ENCODE data around the gene TSC22D1. TPM values are rescaled to one million over a fixed set of nuclear protein-coding genes. Genes with fewer than 3 reads are reported as not detected.
A peak's percentile ranks its signal among the peaks of the same experiment; 100 is the strongest.

TSC22D1 gene
- total RNA-seq, 1 experiment from 2014 or later, result 227 TPM

DNA sequence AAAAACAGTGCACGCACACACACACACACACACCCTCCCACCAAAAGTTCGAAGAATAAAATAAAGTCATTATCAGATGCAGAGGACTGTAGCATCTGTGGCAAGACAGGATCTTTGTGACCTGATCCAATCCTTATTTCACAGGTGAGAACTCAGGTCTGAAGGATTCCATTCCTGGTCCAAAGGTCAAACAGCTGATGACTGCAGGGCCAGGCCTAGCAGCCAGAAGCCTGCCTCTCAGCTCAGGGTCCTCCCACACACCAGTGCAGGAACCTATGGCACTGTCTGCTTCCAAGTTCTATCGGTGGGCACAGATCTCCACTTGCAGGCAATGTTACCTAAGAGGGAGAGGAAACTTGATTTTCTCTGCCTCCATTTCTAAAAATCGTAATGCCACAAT, 145.0 kb downstream of the TSC22D1 start:
- no peak for DNase-seq (ENCODE audit: low read depth)

DNA sequence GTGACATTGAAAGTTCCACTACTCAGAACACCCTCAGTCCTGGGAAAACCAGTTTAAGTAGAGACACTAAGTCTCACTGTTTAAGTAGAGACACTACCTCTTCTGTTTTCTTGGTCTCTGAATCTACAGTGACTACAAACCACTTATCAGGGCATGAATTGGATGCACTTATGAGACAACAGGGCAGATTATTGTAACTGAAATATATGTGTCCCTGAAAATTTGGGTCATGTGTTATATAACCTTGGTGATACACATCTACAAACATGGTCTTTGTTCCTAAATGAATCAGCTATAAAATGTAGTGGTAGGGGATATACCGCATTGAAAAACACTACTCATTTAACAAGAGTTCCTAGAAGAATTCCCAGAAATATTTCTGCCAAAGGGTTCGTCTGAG, 146.8 kb downstream of the TSC22D1 start:
- DNase-seq (ENCODE audit: low read depth), result peak; percentile 50

DNA sequence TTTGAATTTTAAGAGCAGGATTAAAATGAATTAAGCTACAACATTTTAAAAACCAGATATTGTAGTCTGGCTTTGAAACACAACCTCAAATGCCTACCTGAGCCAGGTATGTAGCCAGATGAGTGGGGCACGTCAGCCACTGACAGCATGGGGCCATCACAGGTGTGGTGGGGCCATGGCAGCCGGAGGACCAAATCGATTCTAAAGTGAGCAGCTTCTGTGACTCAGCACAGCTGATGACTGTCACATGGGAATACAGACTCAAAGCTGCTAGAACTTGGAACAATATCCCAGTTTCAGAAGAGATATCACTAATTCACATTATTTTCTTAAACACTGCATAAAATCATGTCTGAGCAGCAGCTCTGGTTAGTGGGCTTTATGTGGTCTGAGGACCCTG, 149.7 kb downstream of the TSC22D1 start:
- DNase-seq (ENCODE audit: low read depth), result no peak

DNA sequence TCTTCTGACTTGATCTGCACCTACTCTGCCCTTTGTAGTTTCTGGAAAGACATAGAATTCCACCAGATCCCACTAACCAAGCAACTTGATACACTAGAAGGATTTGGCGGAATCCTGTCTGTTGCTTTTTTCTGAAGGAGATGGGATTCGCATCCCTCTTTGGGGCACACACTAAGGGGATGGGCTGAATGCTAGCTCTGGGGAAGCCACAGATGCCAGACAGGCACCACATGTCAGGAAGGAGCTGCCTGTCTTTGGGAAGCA, 150.4 kb downstream of the TSC22D1 start:
- no peak for DNase-seq (ENCODE audit: low read depth)

DNA sequence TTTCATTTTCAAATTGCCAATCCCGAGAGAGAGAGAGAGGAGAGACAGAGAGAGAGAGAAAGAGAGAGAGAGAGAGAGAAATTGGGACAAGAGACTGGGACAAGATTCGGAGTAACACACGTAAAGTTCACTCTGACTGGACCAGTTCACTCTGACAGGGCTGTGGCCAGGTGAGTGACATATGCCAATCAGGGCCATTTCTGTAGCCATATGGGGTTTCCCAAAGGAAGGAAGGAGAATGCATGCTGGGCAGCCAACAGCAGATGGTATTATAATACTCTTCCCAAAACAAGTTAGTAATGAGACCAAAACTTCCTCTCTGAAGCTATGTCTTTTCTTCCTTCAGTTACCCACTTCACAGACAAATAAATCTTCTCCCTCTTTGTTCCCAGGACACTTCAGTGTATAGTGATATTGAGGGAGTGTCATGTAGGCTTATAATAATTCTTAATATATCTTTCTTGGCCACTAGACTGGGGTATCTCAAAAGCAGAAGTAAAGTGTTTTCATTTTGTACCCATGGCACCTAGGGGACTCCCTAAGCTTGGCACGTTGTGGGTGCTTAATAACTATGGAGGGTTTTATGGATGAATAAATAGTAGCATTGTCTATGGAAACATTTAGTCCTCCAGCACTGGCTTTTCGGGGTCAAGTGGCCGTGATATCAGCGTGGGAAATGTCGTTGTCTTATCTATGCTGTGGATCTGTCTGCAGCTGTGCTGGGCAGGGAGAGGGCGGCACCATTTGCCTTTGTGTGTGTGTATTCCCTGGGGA, 150.9 kb downstream of the TSC22D1 start:
- DNase-seq (ENCODE audit: low read depth), result peak; percentile 41

DNA sequence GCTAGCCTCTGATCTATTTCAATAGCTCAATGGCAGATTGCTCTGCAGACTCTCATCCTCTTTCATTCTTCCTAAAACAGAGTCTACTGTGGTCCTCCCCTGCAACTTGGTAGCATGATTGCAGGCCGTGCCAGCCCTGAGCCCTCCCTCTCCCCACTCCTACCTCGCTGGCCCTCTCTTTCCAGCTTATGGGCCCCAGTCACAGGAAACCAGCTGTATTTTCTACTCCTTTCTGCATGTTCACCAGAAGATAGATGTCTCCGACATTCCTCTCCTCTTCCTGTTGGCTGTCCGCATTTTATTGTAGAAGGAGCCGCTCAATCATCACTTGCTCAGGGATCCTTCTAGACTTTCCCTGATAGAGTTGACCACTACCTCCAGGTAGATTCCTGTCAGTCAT, 152.3 kb downstream of the TSC22D1 start:
- no peak for DNase-seq (ENCODE audit: low read depth)

DNA sequence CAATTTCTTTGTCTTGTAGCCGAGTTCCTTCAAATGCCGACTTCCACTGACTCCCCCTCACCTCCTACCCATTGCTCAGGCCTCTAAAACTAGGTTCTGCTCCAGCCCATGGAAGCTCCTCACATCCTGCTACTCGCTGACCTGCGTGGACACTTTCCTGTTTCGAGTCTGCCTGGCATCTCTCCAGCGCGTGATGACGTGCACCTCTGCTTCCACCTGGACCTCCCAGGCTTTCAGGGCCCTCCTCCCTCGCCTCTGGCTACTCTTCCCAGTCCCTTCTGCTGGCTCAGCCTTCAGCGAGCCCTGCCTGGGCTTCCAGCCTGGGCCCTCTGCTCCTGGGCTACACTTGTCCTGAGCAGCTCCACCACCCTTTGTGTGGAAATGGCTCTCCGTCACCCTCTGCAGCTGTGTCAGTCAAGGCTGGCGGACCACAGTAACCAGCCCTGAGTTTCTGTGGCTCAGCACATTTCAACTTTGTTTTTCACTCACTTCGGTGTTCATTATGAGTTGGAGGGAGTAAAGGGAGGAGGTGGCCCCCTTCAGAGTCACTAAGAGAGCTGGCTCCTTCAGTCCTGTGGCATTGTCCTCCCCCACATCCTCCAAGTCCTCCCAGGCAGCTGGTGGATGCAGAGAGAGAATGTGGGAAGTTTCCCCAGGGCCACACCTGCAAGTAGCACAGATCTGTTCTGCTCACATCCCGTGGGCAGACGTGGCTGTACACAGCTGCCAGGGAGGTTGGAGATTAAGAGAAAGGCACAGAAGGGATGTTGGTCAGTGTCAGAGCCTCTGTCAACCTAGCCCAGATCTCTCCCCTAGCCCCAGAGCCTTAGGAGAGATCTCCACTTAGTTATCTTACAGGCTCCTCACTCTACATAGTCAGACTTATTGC, 153.1 kb downstream of the TSC22D1 start:
- no peak for DNase-seq (ENCODE audit: low read depth)

DNA sequence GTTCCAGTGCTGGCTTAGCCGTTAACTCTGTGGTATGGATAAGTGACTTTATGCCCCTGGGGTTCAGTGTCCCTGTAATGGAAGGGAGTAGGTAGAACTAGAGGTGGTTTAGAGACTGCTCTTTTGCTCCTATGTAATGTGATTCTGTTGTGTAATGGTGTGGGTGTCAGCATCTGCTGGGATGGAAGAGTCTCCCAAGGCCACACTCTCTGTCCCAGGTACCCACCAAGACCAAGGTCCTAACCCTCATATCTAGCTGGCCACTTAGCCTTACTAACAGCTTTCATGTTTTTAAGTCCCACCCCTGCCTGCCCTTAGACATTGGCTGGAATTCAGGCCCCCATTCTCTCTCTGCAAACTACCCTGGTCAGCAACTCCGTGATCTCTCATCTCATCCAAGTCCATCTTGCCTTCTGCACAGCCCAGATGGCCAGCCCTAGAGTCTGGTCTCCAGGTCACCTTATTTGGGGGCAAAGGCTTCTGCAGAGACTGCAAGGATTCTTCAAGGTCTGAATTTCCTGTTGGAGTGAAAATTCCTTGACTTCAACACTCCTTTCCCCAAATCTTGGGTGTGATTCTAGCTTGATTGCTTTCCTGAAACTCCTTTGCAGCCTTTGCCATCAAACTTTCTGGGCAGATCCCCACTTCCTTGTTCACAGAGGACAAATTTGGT, 154.1 kb downstream of the TSC22D1 start:
- no peak for DNase-seq (ENCODE audit: low read depth)

DNA sequence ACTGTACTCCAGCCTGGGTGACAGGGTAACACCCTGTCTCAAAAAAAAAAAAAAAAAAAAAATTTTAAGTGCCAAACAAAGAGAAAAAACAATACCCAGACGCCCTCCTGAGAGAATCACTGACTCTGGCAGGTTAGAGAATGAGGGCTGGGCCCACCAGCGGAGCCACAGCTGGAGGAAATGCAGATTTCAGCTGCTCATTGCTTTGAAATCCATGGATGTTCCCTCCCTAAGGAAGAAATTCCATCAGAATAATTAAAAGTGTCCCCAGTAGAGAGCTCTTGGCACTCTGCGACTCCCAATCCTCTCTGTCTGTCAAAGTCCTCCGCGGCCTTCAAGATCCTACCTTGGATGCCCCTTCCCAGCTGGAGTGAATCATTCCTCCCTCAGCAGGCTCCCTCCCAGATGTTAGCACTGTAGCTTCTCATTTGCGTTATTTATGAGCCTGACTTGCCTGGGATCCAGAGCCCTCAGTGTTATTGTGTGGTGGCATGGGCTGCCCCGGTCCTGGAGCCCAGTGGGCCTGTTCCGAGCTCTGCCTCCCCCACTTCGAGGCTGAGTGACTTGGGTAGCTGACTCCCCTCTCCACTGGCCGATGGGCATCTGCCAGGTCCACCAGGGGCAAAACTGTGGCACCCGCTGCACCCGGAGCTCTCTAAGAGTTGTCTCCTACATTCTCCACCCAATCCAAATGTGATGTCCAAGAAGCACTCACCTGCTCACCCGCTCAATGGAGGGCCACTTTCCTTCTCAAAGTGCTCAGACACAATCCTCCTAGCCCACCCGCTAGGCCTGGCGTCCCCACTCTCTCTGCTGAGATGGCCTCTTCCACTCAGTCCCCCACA, 155.5 kb downstream of the TSC22D1 start:
- DNase-seq (ENCODE audit: low read depth), result no peak

DNA sequence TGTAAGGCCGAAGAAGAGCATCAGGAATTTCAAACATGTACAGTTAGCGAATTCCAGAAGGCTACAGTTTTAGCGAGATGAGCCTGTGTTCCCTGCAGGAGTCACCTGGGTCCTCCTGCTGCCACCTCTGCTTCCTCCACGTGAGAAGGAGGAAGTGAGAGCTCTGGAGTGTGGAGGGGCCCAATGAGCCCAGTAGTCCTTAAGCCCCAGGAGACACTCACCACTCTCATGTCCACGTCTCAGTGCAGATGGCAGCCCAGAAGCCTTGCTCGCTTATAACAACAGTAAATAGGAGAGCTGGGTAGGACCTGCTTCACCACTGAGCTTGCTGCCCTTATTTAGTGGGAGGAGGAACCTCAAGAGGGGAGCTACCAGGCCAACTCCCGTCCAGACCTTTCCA, 158.3 kb downstream of the TSC22D1 start:
- no peak for DNase-seq (ENCODE audit: low read depth)

DNA sequence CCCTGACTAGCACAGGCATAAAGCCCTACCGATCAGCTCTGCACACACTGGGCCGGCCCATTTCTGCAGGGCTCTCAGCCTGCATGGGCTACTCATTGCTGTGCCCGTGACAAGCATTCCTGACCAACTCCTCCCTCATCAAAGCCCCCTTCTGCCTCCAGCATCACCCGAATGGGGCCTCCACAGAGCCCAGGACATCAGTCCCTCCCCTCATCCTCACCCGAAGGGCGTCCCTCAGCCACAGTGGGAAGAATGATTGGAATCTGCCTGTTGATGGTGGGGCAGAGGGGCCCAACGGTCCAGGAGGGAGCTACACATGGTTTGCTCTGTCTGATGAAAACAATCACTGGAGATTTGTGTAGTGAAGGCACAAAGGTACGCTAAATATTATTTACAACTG, 158.7 kb downstream of the TSC22D1 start:
- no peak for DNase-seq (ENCODE audit: low read depth)

DNA sequence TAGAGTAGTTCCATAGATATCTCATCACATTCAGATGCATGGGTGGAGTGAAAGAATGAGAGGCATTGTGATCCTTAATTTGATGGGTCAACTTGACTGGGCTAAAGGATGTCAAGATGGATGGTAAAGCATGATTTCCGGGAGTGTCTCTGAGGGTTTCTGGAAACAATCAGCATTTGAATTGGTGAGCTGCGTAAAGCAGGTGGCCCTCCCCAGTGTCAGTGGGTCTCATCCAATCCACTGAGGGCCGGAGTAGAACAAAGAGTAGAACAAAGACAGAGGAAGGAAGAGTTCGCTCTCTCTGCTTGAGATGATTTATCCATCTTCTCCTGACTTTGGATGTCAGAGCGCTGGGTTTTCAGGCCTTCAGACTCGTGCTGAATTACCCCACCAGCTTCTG, 159.4 kb downstream of the TSC22D1 start:
- no peak for DNase-seq (ENCODE audit: low read depth)

DNA sequence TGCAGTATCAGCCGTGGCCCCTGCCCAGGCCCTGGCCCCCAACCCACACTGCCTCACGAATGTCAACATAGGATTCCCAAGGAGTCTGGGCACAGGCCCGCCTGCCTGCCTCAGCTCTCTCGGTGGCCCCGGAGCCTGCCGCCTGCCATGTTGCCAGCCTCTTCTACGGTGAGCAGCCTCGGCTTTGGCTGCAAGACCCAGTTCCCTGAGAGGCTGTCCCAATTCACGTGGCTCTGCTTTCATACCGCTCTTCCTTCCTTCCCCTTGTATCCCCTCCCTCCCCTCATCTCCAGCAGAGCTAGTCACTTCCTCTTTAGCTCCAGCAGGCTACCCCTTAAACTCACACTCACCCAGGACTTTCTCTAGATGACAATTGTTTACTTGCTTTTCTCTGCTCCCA, 159.8 kb downstream of the TSC22D1 start:
- no peak for DNase-seq (ENCODE audit: low read depth)

DNA sequence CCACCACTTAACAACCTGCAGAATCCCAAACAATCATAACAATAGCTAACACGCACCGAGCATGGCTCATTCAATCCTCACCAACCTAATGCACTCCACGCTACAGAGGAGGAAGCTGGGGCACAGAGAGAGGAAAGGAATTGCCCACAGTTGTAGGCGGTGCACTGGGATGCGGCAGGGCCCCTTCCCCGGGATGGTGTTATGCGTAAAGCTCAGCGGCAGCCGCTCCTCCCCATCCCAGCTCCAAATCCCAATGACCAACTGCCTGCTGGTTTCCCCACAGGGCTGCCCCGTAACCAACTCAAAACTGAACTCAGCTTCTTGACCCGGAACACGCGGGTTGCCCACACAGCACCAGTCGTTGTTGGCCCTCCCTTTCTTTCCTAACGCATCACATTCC, 160.3 kb downstream of the TSC22D1 start:
- DNase-seq (ENCODE audit: low read depth), result no peak

DNA sequence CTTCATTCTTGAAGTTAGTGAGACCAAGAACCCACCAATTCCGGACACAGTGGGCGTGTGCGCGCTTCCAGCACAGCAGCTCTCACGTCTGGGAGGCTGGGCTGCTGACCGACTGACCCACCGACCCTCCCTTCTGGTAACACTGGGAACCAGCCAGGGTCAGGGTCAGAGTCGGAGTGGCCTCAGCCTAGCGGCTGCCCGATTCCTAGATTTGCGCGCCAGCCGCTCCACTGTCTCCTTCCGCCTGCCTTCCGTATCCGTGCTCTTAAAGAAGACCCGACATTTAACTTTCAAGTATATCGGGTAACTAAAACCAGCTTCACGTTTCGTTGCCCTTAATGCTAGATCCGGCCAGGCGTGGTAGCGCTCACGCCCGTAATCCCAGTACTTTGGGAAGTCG, 161.4 kb downstream of the TSC22D1 start:
- DNase-seq (ENCODE audit: low read depth), result no peak

DNA sequence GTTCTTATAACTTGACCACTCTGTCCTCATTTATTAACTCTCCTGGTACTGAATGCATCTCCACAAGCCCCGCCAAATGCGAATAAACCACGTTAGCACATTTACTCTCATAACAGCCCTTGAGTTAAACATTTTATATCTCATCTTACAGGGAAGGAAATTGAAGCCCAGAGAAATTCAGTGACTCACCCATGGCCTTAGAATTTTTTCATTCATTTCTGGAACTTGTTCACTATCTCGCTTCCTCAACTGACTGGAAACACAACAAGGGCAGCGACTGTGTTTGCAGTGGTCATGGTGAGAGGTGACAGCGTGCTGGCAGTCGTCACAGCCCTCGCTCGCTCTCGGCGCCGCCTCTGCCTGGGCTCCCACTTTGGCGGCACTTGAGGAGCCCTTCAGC, 163.0 kb downstream of the TSC22D1 start:
- DNase-seq (ENCODE audit: low read depth), result no peak

DNA sequence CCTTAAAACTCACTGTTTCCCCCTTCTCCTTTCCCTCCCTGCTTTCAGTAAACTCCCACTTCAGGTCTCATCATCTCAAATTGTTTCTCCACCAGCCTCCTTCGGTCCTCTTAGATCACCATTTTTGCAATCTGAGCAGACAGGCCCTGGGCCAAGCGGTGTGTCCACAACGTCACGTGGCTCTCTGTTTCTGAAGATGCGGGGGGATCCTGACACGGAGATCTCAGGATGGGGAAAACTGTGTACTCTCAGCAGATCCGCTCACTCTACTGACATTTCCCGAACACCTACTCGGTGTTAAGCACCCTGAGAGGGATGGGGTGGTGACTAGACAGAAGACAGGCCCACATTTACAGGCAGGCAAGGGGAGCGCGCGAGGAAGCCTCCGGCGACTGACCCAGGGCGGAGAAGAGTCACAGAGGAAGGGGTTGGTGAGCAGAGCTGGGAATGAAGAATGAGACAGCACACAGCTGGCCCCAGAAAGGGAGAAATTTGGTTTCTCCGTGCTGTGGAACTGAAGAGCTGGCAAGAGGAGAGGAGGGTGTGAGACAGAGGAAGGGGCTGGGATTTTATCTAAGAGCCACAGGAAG, 163.7 kb downstream of the TSC22D1 start:
- no peak for DNase-seq (ENCODE audit: low read depth)

DNA sequence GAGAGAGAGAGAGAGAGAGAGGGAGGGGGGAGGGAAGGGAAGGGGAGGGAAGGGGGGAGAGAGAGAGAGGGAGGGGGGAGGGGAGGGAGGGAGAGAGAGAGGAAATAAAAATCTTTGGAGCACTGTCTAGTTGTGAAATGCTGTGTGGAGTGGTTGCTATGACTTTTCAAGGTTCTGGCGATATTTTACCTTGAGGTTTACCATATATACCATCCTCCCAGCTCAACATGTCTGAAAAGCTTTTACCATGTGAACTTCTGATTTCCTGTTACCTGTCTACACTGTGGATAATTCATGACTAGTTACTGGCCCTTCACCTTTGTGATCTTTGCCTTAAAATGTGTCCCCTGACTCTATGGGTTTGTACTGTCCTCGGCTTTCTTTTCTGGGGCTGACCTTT, 164.3 kb downstream of the TSC22D1 start:
- no peak for DNase-seq (ENCODE audit: low read depth)

DNA sequence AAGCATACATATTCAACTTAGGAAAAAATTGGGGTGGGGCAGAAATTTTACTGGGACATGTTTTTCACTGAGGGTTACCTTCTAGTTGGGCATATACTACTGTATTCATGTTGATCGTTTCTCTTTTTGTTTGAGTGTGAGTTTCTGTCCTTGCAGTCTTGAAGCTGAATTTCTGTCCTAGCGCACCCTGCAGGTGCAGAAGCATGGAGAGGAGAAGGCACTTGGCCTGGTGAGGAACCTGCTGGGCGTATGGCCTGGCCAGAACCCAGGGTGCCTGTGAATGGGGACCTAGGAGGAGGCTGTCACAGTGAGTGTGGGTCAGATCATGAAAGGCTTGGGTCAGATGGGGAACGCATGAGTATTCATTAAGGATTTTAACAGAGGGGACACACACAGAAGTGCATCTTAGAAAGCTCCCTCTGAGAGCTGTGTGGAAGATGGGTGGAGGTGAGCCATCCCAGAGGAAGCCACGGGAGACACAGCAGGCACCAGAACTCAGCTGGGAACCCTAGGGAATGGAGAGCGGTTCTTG, 165.7 kb downstream of the TSC22D1 start:
- no peak for DNase-seq (ENCODE audit: low read depth)

DNA sequence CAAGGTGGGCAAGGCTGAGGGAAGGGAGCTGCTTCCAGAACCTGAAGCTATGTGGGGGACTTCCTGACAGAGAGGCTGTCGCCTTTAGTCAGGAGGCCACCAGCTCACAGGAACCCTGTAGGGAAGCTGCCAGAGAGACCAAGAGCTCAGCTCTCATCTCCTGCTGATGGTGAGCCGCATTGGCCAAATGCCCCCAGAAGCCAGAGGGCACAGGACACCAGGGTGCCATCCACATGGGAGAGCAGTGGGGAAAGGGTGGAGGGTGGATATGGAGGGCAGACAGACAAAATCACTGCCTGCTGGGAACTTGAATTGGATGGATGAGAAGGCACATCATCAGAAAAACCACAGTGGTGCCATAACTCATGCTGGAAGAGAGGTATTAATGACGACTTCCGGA, 166.5 kb downstream of the TSC22D1 start:
- no peak for DNase-seq (ENCODE audit: low read depth)

DNA sequence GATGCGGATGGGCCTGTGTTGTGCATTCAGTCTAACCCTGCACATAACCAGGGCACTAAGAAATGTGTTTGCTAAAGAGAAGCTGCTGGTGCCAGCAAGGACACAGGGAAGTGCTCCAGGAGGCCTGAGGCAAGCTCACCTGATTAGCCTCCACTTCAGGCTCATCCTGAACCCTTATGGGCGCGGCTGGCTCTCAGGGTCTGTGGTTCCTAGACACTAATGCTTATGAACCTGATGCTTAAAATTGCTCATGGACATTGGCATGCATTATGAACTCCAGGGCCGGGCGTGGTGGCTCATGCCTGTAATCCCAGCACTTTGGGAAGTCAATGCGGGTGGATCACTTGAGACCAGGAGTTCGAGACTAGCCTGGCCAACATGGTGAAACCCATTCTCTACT, 168.2 kb downstream of the TSC22D1 start:
- no peak for DNase-seq (ENCODE audit: low read depth)

Data from RPMI7951 (cell line).